Cerebellar cortex (tissue), 1 donor: ENCODE measurements around the gene IQGAP2.
"Not testable (repeated sequence)": the region's sequence is repeated elsewhere in the genome, so short reads cannot be mapped to it uniquely, and the experiment has no call there.

Source experiments
- DNase-seq: peaks from one replicate; pipeline ENCODE4 v3.0.0-alpha.2; 2015; ENCODE audit warnings: low spot score

Gene IQGAP2

GRCh38 chr5:76504901-76505564 is 101.9 kb downstream of the IQGAP2 start:
- DNase-seq, result no peak

GRCh38 chr5:76513476-76513875 is 110.4 kb downstream of the IQGAP2 start:
- no peak for DNase-seq

- DNase-seq, result no peak
These were observed 111.2 kb downstream of the IQGAP2 start for GRCh38 chr5:76514292-76514691.

- no peak for DNase-seq
These were observed 111.6 kb downstream of the IQGAP2 start for GRCh38 chr5:76514713-76515112.

- no peak for DNase-seq
These were observed 114.2 kb downstream of the IQGAP2 start for GRCh38 chr5:76517334-76517733.

- DNase-seq, result not testable (repeated sequence)
These were observed 115.2 kb downstream of the IQGAP2 start for GRCh38 chr5:76518246-76518645.

- no peak for DNase-seq
These were observed 118.2 kb downstream of the IQGAP2 start for GRCh38 chr5:76521240-76521758.

- no peak for DNase-seq
These were observed 119.2 kb downstream of the IQGAP2 start for GRCh38 chr5:76522103-76522935.

GRCh38 chr5:76524101-76524835 is 121.2 kb downstream of the IQGAP2 start:
- no peak for DNase-seq

- DNase-seq, result no peak
These were observed 121.8 kb downstream of the IQGAP2 start for GRCh38 chr5:76524868-76525267.

- no peak for DNase-seq
These were observed 122.9 kb downstream of the IQGAP2 start for GRCh38 chr5:76525956-76526355.

- no peak for DNase-seq
These were observed 124.0 kb downstream of the IQGAP2 start for GRCh38 chr5:76526950-76527583.

GRCh38 chr5:76527685-76528161 is 124.6 kb downstream of the IQGAP2 start:
- no peak for DNase-seq

- no peak for DNase-seq
These were observed 125.7 kb downstream of the IQGAP2 start for GRCh38 chr5:76528547-76529331.

- DNase-seq, result no peak
These were observed 126.6 kb downstream of the IQGAP2 start for GRCh38 chr5:76529464-76530344.

GRCh38 chr5:76532052-76532451 is 129.0 kb downstream of the IQGAP2 start:
- DNase-seq, result no peak

GRCh38 chr5:76532973-76533372 is 129.9 kb downstream of the IQGAP2 start:
- no peak for DNase-seq

- DNase-seq, result no peak
These were observed 132.5 kb downstream of the IQGAP2 start for GRCh38 chr5:76535577-76535976.

GRCh38 chr5:76537073-76537543 is 134.0 kb downstream of the IQGAP2 start:
- DNase-seq, result no peak

- DNase-seq, result no peak
These were observed 139.2 kb downstream of the IQGAP2 start for GRCh38 chr5:76542241-76542640.
